ENCODE data around the gene GATA3. TPM values are rescaled to one million over a fixed set of nuclear protein-coding genes. Genes with fewer than 3 reads are reported as not detected.

The GATA3 gene
- total and polyA plus RNA-seq, 2 of the 8 experiments (the other 6 are each of a cell fraction or from before 2014, with no cell fraction given): 0.02 to 0.43 TPM

GRCh38 chr10:8040651-8041050 is 13.8 kb upstream of the GATA3 start:
- Histone ChIP-seq H3K18ac (ENCODE audit: extremely low read depth, low read length) (no peak overlapping the region), H2AK5ac (ENCODE audit: low read depth, low read length) (no peak overlapping the region), H3K36me3 (ENCODE audit: control insufficient read depth in 2 of 4, insufficient read depth in 4 of 4, low read length in 3 of 4) (peaks cover 0 to 2% (median 0%) of the 10 kb centered on the region in 4 experiments; a peak in 1 of 8 replicates), H3K4me1 (replicated peaks in 1 of 4; ENCODE audit: control insufficient read depth in 3 of 4, insufficient read depth in 4 of 4, low read length in 3 of 4) (peaks cover 8 to 32% (median 19%) of the 10 kb centered on the region in 4 experiments), H3K27ac (ENCODE audit: low read depth, low read length) (no peak overlapping the region), H3K9ac (replicated peaks in 1 of 4; ENCODE audit: extremely low read depth in 1 of 4, low read depth in 3 of 4, low read length in 3 of 4) (no peak overlapping the region), H3K23me2 (ENCODE audit: low read depth, low read length) (no peaks in the 10 kb centered on the region; the same call in 1 of the 2 replicates), H3K14ac (ENCODE audit: insufficient read length) (no peak overlapping the region), H3K27me3 (replicated peaks in 1 of 4; ENCODE audit: control insufficient read depth in 3 of 4, extremely low read depth in 1 of 4, insufficient read depth in 3 of 4, low read length in 3 of 4) (peaks cover 88 to 100% (median 100%) of the 10 kb centered on the region in 4 experiments), H2BK120ac (replicated peaks; ENCODE audit: low read depth, low read length) (no peak overlapping the region), H2BK5ac (ENCODE audit: low read depth, low read length) (no peak overlapping the region), H3K23ac (ENCODE audit: insufficient read length) (no peak overlapping the region), H3K4me3 (ENCODE audit: extremely low read depth in 1 of 4, insufficient read depth in 2 of 4, low read depth in 3 of 4, low read length in 4 of 4) (no peak overlapping the region), H2BK20ac (ENCODE audit: low read length) (no peak overlapping the region), H2AFZ (ENCODE audit: low read length) (no peak overlapping the region), H3K56ac (replicated peaks; ENCODE audit: insufficient read length, low read depth, low read length) (no peak overlapping the region), H3K4me2 (ENCODE audit: insufficient read depth in 1 of 2, low read depth in 2 of 2, low read length in 2 of 2) (no peak overlapping the region), H4K5ac (ENCODE audit: insufficient read length, low read depth, low read length) (no peak overlapping the region), H4K8ac (ENCODE audit: extremely low read depth, insufficient read depth, low read length) (no peak overlapping the region), H3K79me2 (ENCODE audit: control insufficient read depth in 1 of 2, insufficient read depth in 2 of 2, low read length in 2 of 2) (no peaks in the 10 kb centered on the region), H2BK15ac (ENCODE audit: low read length) (no peak overlapping the region), H3K9me3 (ENCODE audit: insufficient read depth in 2 of 2, low read depth in 1 of 2, low read length in 1 of 2) (no peaks in the 10 kb centered on the region), H4K20me1 (replicated peaks in 1 of 2; ENCODE audit: control insufficient read depth in 1 of 2, insufficient read depth in 2 of 2, low read length in 2 of 2) (peaks cover 21 to 26% of the 10 kb centered on the region in 2 experiments), H3K79me1 (ENCODE audit: low read depth, low read length) (no peaks in the 10 kb centered on the region; the same call in 1 of the 2 replicates), H2BK12ac (ENCODE audit: low read depth, low read length) (no peak overlapping the region), H4K91ac (replicated peaks; ENCODE audit: insufficient read length, low read length) (no peak overlapping the region), H3K4ac (replicated peaks; ENCODE audit: insufficient read length, low read depth, low read length) (no peak overlapping the region)
- DNase-seq (ENCODE audit: low read depth in 1 of 2, low spot score in 2 of 2) (no peak), FAIRE-seq (no peak)
- CTCF ChIA-PET (ENCODE audit: partially characterized antibody): interaction anchor here (0.7 to 0.8 kb wide), 3 partner anchors 295 to 759 kb away, joined by 3 read pairs; no protein-coding TSS in a partner anchor
- WGBS, 2 experiments (ENCODE audit: extremely low coverage in 1 of 2, insufficient coverage in 1 of 2, insufficient read length in 1 of 2, insufficient replicate concordance in 2 of 2, low coverage in 1 of 2, low lambda C conversion rate in 2 of 2, missing lambda C conversion rate in 1 of 2): 26% methylated on average over 6 of the region's 6 CpGs; no CpG with 5 or more reads in 1 of the 2 experiments
- POLR2A ChIA-PET (ENCODE audit: partially characterized antibody): no interaction called here
- TF ChIP-seq CREB1 (IDR thresholded peaks at IDR 0.05) (no peak), RAD21 (IDR thresholded peaks at IDR 0.05 in 1 of 2, conservative IDR thresholded peaks at IDR 0.05 in 1 of 2; ENCODE audit: low read depth in 2 of 2, low read length in 2 of 2) (no peak), SIN3A (conservative IDR thresholded peaks at IDR 0.05 in 1 of 2, IDR thresholded peaks at IDR 0.05 in 1 of 2; ENCODE audit: low read depth in 1 of 2, low read length in 2 of 2) (no peak), EP300 (IDR thresholded peaks at IDR 0.05; ENCODE audit: borderline replicate concordance in 1 of 2, low read depth in 2 of 2, low read length in 2 of 2) (no peak), CEBPB (IDR thresholded peaks at IDR 0.05; ENCODE audit: low read depth, low read length) (no peak), ASH2L (IDR thresholded peaks at IDR 0.05; ENCODE audit: low read length) (no peak), TAF1 (IDR thresholded peaks at IDR 0.05; ENCODE audit: low read depth, low read length) (no peak), JUN (IDR thresholded peaks at IDR 0.05; ENCODE audit: low read depth, low read length) (no peak), BCL11A (IDR thresholded peaks at IDR 0.05; ENCODE audit: low read depth in 2 of 2, low read length in 2 of 2) (no peak), NANOG (IDR thresholded peaks at IDR 0.05; ENCODE audit: insufficient read depth, low read depth, low read length, poor library complexity, severe bottlenecking) (no peak), TCF12 (IDR thresholded peaks at IDR 0.05; ENCODE audit: low read depth, low read length) (no peak)
- TF ChIP-seq, protein P1, sequence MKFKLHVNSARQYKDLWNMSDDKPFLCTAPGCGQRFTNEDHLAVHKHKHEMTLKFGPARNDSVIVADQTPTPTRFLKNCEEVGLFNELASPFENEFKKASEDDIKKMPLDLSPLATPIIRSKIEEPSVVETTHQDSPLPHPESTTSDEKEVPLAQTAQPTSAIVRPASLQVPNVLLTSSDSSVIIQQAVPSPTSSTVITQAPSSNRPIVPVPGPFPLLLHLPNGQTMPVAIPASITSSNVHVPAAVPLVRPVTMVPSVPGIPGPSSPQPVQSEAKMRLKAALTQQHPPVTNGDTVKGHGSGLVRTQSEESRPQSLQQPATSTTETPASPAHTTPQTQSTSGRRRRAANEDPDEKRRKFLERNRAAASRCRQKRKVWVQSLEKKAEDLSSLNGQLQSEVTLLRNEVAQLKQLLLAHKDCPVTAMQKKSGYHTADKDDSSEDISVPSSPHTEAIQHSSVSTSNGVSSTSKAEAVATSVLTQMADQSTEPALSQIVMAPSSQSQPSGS (IDR thresholded peaks at IDR 0.05; ENCODE audit: low read length): no peak

All from H1 (cell line).